Measurements from ENCODE around the gene PCDHGB1.
"Not testable (repeated sequence)": the region's sequence is repeated elsewhere in the genome, so short reads cannot be mapped to it uniquely, and the experiment has no call there.

PCDHGB1 gene

DNA sequence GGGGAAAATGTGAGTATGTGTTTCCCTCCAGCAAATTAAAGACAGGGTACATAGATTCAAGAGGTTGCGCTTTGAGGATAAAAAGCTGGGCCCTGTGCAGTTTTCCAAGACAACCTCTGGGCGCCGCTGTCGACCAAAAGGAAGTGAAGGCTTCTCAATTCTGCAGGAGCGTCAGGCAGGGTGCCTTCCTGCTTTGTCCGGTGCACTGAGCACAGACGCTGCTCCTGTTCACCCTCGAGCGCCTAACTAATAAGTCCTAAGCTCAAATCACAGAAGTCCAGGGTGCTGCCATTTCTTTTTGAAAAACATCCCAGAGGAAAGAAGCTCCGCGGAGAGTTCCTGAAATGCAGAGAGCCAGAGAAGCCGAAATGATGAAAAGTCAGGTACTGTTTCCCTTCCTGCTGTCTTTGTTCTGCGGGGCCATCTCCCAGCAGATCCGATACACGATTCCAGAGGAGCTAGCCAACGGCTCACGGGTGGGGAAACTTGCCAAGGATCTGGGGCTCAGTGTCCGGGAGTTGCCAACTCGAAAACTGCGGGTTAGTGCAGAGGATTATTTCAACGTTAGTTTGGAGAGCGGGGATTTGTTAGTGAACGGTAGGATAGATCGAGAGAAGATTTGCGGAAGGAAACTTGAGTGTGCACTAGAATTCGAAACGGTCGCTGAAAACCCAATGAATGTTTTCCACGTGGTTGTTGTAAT, at the start of gene PCDHGB1:
TSS of gene PCDHGB1 (plus strand) at position 183 of the 703 bp plus-strand sequence. CDS start at position 345, 162 bp downstream.
- DNase-seq: peak in 1 of 14 donors; percentile 9

DNA sequence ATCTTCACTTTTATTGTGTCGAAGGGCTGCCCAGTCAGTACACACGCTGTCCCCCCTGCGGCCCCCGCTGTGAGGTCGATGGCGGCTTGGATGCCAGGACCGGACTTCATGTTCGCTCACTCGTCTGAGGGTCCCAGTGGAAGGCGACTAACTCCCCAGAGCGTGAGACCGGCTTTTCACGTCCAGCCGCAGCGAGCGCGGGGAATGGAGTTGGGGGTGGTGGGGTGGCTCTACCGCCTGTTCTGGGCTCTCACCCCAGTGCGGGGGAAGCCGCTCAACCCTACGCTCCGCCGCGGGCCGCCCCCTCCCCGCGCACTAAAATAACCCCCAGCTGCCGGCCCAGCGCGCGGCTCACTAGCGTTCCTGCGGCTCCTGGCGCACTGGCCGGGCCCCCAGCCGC, 46.1 kb upstream of the PCDHGB1 start, which contains the start of gene SLC25A2:
TSS of gene SLC25A2 (minus strand) at position 294 of the 400 bp plus-strand sequence. CDS start at position 110, 184 bp downstream.
- DNase-seq: no peak

DNA sequence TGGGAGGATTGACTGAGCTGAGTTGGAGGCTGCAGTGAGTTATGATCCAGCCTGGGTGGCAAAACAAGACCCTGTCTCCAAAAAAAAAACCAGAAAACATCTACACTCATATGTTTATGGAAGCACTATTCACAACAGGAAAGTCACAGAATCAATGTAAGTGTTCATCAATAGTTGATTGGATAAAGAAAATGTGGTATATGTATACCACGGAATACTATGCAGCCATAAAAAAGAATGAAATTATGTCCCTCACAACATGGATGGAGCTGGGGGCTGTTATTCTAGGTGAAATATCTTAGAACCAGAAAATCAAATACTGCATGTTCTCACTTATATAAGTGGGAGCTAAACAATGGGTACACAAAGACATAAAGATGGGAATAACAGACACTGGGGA, 43.3 kb upstream of the PCDHGB1 start:
- no peak for DNase-seq

DNA sequence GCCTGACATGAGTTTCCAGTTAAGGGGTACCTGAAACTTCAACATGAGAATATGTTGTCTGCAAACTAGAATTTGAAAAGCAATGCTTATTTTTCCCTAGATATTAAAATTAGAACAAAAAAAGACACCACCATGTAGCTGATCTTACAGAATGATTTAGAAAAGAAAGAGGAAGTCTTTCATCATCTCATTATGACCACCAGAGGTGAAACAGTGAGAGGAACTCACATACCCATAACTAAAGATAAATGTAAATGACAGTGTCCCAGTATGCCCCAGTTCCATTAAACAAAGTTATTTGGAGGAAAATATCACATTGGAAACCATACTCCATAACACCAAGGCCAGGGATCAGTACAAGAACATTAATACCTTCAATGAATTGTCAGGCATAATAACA, 36.2 kb upstream of the PCDHGB1 start:
- no peak for DNase-seq

DNA sequence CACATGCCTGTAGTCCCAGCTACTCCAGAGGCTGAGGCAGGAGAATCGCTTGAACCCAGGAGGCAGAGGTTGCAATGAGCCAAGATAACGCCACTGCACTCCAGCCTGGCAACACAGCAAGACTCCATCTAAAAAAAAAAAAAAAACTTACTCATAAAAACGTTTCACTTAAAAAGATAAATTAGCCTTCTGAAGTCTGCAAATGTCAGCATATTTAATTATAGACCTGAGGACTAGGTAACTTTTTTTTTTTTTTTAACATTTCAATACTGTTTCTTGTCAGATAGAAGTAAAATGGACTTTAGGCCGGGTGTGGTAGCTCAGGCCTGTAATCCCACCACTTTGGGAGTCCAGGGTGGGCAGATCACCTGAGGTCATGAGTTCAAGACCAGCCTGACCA, 32.9 kb upstream of the PCDHGB1 start:
- DNase-seq: not testable (repeated sequence)

DNA sequence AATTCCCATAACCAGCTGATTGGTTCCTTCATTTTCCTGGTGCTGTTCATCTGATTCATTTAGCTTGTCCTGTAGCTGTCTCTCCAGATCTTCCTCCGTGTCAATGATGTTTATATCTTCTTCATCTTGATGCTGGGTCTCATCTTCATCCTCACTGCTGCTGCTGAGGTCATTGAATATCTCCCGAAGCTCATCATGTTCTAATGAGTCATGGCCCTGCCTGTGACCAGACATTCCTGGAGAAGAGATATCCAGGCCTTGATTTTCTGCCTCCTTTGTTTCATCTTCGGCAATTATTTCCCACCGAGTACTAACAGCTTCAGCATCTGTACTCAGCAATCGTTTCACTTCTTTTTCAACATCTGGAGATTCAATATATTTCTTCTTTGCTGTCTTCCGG, 30.7 kb upstream of the PCDHGB1 start:
- no peak for DNase-seq

DNA sequence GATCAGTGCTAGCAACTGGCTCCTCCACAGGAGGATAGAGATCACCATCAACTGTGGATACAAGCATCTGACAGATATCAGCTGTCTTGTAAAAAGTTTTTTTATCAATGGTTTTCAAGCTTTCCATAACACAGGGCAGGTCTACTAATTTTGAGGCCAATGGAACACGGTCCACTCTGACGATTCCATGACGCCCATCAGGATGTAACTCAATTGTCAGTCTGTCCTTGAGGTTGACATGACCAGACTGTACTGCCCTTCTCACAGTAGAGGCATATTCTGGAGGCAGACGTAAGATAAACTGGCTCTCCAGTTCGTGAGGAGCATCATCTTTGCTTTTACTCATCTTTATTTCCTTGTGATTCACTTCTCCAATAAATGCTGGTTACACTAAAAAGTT, 30.2 kb upstream of the PCDHGB1 start:
- DNase-seq: no peak

DNA sequence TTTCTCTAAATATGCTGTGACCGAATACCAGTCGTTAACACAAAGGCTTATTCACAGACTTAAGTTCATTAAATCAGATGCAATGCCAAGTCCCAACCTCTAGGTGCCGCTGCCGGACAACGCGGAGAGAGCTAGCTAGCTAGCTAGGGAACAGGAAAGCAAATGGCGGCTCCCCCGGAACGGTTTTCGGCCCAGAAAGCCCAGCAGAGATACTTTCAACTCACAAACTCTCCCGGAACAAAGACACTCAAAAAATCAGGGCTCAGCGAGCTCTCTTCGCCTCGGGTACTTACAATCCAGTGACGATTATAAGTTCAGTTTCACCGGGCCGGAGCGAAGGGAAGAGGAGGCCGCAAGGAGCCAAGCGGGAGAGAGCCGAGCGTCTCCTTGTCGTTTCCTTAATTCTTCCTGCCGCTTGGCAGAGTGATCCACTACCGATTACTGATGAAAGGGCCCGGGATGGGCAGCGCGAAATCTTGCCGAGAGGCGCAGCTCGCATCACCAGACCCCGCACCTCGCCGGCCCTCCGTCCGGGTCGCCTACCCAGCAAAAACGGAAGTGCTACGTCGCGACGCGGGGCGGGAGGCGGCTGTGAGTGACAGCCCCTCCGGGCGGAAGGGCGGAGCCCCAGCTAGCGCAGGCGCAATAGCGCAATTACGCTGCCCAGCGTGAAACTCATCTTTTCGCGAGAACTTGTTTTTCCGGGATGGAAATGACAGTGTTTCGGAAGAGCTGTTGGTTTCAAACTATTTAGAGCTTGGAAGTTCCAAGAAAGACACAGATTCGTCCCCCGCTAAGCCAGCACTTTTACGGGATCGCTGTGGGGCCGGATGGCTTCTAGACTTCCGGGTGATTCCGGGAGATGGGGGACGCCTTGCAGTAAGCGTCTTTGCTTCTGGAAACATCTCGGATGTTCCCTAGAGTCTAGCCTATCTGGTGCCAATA, 29.4 kb upstream of the PCDHGB1 start, which contains the start of gene TAF7:
TSS of gene TAF7 (minus strand) at position 560 of the 945 bp plus-strand sequence. CDS start 740 bp downstream, outside the sequence.
- peak; percentile 20 to 91 (median 82) for DNase-seq

DNA sequence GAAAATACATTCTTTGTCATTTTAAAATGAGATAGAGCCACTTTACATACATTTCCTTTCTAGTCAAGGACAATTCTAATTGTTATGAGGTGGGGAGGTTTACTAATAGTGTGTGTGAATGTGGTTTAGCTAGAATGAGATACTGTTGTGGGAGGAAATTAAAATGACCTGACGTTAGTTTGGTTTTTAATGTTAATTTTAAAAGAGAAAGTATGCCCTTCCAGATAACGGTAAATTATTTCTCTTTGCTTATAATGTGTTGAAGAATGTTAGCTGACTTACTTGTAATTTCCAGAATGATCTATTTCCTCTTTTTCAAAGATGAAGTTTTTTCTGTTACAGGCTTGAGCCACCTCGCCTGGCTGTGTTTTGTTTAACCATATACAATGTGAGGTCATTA, 27.6 kb upstream of the PCDHGB1 start:
- DNase-seq: no peak

DNA sequence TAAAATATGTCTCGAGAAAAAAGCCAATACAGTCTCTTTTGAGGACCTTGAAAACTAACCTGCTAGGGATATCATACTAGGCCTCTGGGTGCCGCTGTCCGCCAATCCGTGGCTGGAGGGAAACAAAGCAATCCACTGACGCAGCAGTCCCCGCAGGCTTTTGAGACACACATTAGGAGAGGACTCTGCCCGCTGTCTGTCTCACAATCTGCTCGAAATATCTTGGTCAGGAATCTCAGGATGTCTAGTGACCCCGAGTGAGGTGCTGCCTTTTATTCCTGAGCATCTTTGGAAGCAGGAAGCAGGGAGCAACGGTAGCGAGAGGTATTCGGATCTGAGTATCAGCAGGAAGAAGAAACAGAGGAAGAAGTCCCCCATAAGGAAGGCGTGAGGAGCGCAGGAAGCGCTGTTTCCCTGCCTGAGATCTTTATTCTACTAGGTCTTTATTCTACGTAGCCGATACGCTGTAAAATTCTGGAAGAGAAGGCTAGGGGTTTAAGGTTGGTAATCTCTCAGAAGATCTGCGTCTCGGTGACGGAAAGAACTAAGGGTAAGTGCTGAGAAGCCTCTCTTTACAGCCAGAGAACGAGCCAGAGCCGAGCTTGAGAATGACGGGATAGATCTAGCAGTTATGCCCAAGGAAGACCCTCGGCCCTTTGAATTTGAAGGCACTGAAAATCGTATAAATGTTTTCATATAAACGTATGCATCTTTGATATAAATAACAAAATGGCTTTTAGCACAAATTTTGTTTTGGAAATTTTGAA, 23.6 kb upstream of the PCDHGB1 start:
- DNase-seq: peak in 12 of 14 donors; percentile 3 to 68 (median 44)

DNA sequence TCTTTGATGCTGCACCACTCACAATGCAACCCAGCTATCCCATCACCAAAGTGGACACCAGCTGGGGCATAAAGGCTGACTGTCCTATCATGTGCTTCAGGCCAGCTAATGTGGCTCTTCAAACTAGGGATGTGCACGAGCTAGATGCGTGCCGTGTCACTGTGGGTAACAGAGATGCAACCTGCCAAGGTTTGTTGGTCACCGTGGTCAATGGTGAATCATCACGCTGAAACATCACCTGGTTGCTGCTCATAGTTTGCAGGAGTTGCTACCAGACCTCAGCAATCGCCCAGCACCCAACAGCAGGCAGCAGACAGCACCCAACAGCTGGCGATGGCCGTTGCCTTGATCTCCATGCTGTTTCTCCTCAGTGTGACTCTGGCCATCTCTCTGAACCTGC, 21.7 kb upstream of the PCDHGB1 start:
- DNase-seq: no peak

DNA sequence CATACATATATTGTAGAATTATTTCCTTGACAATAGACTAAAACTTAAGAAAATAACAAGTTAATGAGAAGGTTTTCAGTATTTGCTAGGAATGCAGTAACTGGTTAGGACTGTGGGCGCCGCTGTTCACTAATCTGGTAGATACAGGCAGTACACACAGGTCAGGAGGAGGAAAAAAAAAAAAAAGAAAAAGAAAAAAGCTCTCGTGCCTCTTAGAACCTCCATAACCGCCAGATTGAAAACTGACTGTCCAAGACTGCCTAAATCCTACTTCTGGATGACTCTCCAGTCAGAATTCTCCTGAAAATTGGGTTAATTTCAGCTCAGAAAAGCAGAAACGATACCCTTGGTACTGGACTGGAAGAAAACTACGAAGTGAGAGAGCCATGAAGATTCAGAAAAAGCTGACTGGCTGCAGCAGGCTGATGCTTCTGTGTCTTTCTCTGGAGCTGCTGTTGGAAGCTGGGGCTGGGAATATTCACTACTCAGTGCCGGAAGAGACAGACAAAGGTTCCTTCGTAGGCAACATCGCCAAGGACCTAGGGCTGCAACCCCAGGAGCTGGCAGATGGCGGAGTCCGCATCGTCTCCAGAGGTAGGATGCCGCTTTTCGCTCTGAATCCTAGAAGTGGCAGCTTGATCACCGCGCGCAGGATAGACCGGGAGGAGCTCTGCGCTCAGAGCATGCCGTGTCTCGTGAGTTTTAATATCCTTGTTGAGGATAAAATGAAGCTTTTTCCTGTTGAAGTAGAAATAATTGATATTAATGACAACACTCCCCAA, 19.4 kb upstream of the PCDHGB1 start, which contains the start of gene PCDHGA1:
TSS of gene PCDHGA1 (plus strand) at position 216 of the 782 bp plus-strand sequence.
- DNase-seq: no peak

DNA sequence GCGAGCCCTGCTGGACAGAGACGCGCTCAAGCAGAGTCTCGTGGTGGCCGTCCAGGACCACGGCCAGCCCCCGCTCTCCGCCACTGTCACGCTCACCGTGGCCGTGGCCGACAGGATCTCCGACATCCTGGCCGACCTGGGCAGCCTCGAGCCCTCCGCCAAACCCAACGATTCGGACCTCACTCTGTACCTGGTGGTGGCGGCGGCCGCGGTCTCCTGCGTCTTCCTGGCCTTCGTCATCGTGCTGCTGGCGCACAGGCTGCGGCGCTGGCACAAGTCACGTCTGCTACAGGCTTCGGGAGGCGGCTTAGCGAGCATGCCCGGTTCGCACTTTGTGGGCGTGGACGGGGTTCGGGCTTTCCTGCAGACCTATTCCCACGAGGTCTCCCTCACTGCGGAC, 17.3 kb upstream of the PCDHGB1 start:
- not testable (repeated sequence) for DNase-seq

DNA sequence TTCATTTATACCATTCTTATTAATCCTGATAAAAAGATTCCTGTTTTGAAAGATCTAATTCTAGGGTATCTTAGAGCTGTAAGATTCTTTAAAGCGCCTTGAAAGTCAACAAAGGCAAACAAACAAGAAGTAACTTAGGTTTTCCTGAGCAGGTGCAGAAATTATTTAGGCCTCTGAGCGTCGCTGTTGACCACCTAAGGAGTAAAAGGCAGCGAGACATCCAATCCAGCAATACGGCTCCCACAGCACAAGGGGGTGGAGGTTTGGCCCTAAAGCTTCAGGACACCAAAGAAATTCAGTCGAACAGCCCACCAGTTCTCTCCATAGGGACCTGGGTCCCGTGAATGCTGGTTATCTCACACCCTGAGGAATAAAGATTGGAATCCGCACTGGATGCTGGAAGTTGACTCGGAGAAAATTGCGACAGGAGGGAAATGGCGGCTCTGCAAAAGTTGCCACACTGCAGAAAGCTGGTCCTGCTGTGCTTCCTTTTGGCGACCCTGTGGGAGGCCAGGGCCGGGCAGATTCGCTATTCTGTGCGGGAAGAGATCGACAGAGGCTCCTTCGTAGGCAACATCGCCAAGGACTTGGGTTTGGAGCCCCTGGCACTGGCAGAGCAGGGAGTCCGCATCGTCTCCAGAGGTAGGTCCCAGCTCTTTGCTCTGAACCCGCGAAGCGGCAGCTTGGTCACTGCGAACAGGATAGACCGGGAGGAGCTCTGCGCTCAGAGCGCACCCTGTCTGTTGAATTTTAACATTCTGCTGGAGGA, 11.2 kb upstream of the PCDHGB1 start, which contains the start of gene PCDHGA2:
TSS of gene PCDHGA2 (plus strand) at position 223 of the 769 bp plus-strand sequence.
- no peak for DNase-seq

DNA sequence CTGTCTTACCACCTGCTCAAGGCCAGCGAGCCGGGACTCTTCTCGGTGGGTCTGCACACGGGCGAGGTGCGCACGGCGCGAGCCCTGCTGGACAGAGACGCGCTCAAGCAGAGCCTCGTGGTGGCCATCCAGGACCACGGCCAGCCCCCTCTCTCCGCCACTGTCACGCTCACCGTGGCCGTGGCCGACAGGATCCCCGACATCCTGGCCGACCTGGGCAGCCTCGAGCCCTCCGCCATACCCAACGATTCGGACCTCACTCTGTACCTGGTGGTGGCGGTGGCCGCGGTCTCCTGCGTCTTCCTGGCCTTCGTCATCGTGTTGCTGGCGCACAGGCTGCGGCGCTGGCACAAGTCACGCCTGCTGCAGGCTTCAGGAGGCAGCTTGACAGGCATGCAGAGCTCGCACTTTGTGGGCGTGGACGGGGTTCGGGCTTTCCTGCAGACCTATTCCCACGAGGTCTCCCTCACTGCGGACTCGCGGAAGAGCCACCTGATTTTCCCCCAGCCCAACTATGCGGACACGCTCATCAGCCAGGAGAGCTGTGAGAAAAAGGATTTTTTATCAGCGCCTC, 9.0 kb upstream of the PCDHGB1 start:
- DNase-seq: not testable (repeated sequence)

DNA sequence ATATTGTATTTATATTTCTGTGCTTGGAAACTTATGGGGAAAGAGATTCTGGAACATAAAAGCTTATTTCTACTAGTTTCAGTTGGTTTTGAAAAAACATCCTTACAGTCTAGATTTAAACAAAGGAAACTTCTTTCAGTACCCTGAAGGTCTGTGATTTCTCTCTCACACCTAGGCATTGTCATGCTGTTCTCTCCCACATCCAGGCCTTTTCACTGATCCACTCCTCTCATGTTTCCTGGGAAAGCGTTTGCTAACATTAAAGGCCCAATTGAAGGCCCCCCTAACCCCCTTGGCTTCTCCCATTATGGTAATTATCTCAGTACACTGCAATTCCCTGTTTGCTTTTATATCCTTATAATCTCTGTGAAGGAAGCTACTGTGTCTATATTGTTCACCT, 7.1 kb upstream of the PCDHGB1 start:
- DNase-seq: no peak

DNA sequence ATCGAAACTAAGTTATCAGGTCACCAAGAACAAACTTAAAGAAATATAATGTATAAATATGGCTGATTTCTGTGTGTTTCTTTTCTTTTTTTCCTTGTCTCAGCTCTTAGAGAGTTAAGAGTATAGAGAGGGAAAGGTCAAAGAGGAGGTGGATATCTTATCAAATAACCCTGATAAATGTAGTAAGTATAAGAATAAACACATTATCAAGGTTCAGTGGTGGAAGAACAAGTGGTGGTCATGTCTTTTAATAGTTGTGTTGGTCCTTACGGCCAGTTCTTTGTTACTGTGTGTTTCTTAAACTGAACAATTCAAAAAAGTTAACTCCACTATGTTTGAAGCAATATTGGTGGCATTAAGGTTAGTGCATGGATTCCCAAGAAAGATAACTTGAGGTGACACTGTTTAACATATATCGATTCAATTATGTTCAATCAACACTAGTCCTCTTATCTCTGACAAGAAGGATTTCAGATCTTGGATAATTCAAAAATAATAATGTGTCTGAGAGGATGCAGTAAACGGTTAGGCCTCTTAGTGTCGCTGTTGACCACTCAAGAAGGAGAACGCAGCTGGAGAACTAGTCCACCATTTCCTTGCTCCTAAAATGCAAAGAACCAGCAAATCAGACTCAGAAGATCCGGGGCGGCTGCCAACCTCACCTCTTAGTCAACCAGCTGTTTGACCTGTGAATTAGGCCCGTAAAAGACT, 6.5 kb upstream of the PCDHGB1 start, which contains the start of gene PCDHGA3:
TSS of gene PCDHGA3 (plus strand) at position 588 of the 711 bp plus-strand sequence. CDS start 205 bp downstream, outside the sequence.
- no peak for DNase-seq

DNA sequence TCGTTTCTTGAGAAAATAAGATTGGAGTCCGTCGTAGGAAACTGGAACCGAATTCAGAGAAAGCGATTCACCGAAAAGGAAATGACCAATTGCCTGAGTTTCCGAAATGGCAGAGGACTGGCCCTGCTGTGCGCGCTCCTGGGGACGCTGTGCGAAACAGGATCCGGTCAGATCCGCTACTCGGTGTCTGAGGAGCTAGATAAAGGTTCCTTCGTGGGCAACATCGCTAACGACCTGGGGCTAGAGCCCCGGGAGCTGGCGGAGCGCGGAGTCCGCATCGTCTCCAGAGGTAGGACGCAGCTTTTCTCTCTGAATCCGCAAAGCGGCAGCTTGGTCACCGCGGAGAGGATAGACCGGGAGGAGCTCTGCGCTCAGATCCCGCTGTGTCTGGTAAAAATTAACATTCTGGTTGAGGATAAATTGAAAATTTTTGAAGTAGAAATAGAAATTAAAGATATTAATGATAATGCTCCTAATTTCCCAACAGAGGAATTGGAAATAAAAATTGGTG, 5.9 kb upstream of the PCDHGB1 start:
- DNase-seq: no peak

DNA sequence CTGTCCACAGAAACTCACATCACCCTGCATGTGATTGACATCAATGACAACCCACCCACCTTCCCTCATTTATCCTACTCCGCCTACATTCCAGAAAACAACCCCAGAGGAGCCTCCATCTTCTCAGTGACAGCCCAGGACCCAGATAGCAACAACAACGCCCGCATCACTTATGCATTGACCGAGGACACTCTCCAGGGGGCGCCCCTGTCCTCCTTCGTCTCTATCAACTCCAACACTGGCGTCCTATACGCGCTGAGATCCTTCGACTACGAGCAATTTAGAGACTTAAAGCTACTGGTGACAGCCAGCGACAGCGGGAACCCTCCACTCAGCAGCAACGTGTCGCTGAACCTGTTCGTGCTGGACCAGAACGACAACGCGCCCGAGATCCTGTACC, 4.6 kb upstream of the PCDHGB1 start:
- no peak for DNase-seq

All from C1 segment of cervical spinal cord (tissue), 14 donors.